PC-9 (cell line): ENCODE measurements around the gene CHD5. TPM values are rescaled to one million over a fixed set of nuclear protein-coding genes. Genes with fewer than 3 reads are reported as not detected.

Experiments
- BruUV-seq: library from RNA; stranded (reverse); fragments of 400-500 nt; replicated peaks from 2 replicates; lab custom pipeline; 2021; lab: Mats Ljungman, UMichigan
- CTCF ChIA-PET: fragments of 300-600 bp; sonication (Branson Sonifier 250); formaldehyde crosslinking; loops from one replicate; lab custom pipeline; 2022; ENCODE audit warnings: antibody characterized with exemption; lab: Charles Lee
- POLR2A ChIA-PET: fragments of 300-600 bp; sonication (Branson Sonifier 250); formaldehyde crosslinking; loops from one replicate; lab custom pipeline; 2022; ENCODE audit warnings: antibody characterized with exemption; ENCODE audit not compliant: unreplicated experiment; lab: Charles Lee
- DNase-seq, 2 experiments: peaks; one replicate each; pipeline versions ENCODE4 v3.0.0 to v3.0.0-alpha.2; 2015 to 2022; ENCODE audit warnings: mixed read lengths in 1 of 2
- H2AFZ ChIP-seq: fragments of 200-600 bp; sonication (generic); 2 replicates; pipeline ENCODE4 v1.8.1; 2017; ENCODE audit warnings: antibody characterized with exemption
- H3F3A ChIP-seq: fragments of 200-600 bp; sonication (generic); 2 replicates; pipeline ENCODE4 v1.8.1; 2017; ENCODE audit warnings: antibody characterized with exemption, mild to moderate bottlenecking, low read depth; ENCODE audit not compliant: insufficient read depth
- H3K27ac ChIP-seq: fragments of 200-600 bp; sonication (generic); 2 replicates; pipeline ENCODE4 v1.6.1; 2016; ENCODE audit warnings: mixed run types
- H3K27me3 ChIP-seq: fragments of 200-600 bp; sonication (generic); 2 replicates; pipeline ENCODE4 v1.6.1; 2016; ENCODE audit warnings: low read depth, mixed run types; ENCODE audit not compliant: insufficient read depth
- H3K36me3 ChIP-seq: fragments of 200-600 bp; sonication (generic); 2 replicates; pipeline ENCODE4 v1.6.1; 2016; ENCODE audit warnings: low read depth, mixed run types
- H3K4me1 ChIP-seq: fragments of 200-600 bp; sonication (generic); replicated peaks from 2 replicates; pipeline ENCODE4 v1.6.1; 2016; ENCODE audit warnings: mixed run types; ENCODE audit not compliant: insufficient read depth
- H3K4me2 ChIP-seq: fragments of 200-600 bp; sonication (generic); 2 replicates; pipeline ENCODE4 v1.6.1; 2017; ENCODE audit warnings: mixed run types
- H3K4me3 ChIP-seq: fragments of 200-600 bp; sonication (generic); 2 replicates; pipeline ENCODE4 v1.6.1; 2016; ENCODE audit warnings: mixed run types
- H3K79me2 ChIP-seq: fragments of 200-600 bp; sonication (generic); 2 replicates; pipeline ENCODE4 v1.6.1; 2017; ENCODE audit warnings: low read depth, mixed run types
- H3K9me2 ChIP-seq: fragments of 200-600 bp; sonication (generic); 2 replicates; pipeline ENCODE4 v1.8.1; 2017; ENCODE audit warnings: mild to moderate bottlenecking; ENCODE audit not compliant: insufficient read depth
- H3K9me3 ChIP-seq: fragments of 200-600 bp; sonication (generic); 2 replicates; pipeline ENCODE4 v1.8.1; 2016; ENCODE audit warnings: low read depth; ENCODE audit not compliant: insufficient read depth
- H4K20me1 ChIP-seq: fragments of 200-600 bp; sonication (generic); 2 replicates; pipeline ENCODE4 v1.8.1; 2017; ENCODE audit not compliant: insufficient read depth
- CTCF ChIP-seq: fragments of 200-600 bp; sonication (generic); conservative IDR thresholded peaks from 2 replicates; pipeline ENCODE4 v1.6.1; 2017; ENCODE audit warnings: mixed run types, antibody characterized with exemption, mild to moderate bottlenecking, moderate library complexity
- EZH2 ChIP-seq: fragments of 200-600 bp; sonication (generic); IDR thresholded peaks from 2 replicates; pipeline ENCODE4 v1.8.0; 2017; ENCODE audit warnings: antibody characterized with exemption, low read depth
- intact Hi-C: fragments of 100-400 bp; cut with micrococcal nuclease; formaldehyde crosslinking; loops from one replicate; pipeline ENCODE4 v1.10.0; 2022; ENCODE audit not compliant: unreplicated experiment
- total RNA-seq: library from RNA; stranded (reverse); gene quantifications from 2 replicates; pipeline ENCODE4 v1.2.3, GENCODE V29; 2021

CHD5 gene
- total RNA-seq, 1 experiment from 2014 or later: 0.50 TPM

GRCh38 chr1:6198646-6199297 lies 18.7 kb upstream of the CHD5 start:
- peak overlapping the region; percentile 66 for H3K27ac ChIP-seq
- peak overlapping the region; percentile 90 for H3K4me3 ChIP-seq
- TF ChIP-seq EZH2: no peak
- TF ChIP-seq CTCF: no peak
- BruUV-seq: TSS peak; percentile 38
- POLR2A ChIA-PET: no interaction called here
- CTCF ChIA-PET: interaction anchor here (1.6 kb wide), 1 partner anchor 15 kb away, joined by 3 read pairs; no protein-coding TSS in a partner anchor
- peaks cover 18% of the 10 kb centered on the region for H3K4me1 ChIP-seq
- H3K27me3 ChIP-seq: no peaks in the 10 kb centered on the region
- no peaks in the 10 kb centered on the region for H3K9me2 ChIP-seq
- H3K9me3 ChIP-seq: no peaks in the 10 kb centered on the region
- peaks cover 30% of the 10 kb centered on the region; the same call in 1 of the 2 replicates for H4K20me1 ChIP-seq
- DNase-seq: no peak
- peak overlapping the region; percentile 76; the same call in 1 of the 2 replicates for H2AFZ ChIP-seq
- H3K36me3 ChIP-seq: peaks cover 14% of the 10 kb centered on the region
- peaks cover 59% of the 10 kb centered on the region for H3K79me2 ChIP-seq
- H3K4me2 ChIP-seq: peak overlapping the region; percentile 96
- intact Hi-C loops: no loop called here
- peaks cover 11% of the 10 kb centered on the region for H3F3A ChIP-seq

- DNase-seq: no peak
- H3F3A ChIP-seq: peaks cover 11% of the 10 kb centered on the region
- peaks cover 14% of the 10 kb centered on the region for H3K36me3 ChIP-seq
- no TSS peak for BruUV-seq
- POLR2A ChIA-PET: no interaction called here
- CTCF ChIA-PET: interaction anchor here (1.6 kb wide), 1 partner anchor 14 kb away, joined by 3 read pairs; no protein-coding TSS in a partner anchor
- no peak overlapping the region for H2AFZ ChIP-seq
- no peak for TF ChIP-seq EZH2
- no peak for TF ChIP-seq CTCF
- H4K20me1 ChIP-seq: peaks cover 35% of the 10 kb centered on the region; the same call in 1 of the 2 replicates
- peaks cover 18% of the 10 kb centered on the region for H3K4me1 ChIP-seq
- no peaks in the 10 kb centered on the region for H3K9me2 ChIP-seq
- H3K79me2 ChIP-seq: peaks cover 65% of the 10 kb centered on the region
- H3K9me3 ChIP-seq: no peaks in the 10 kb centered on the region
- H3K27ac ChIP-seq: peak overlapping the region; percentile 66
- H3K4me2 ChIP-seq: peak overlapping the region; percentile 96
- H3K4me3 ChIP-seq: peak overlapping the region; percentile 90
- intact Hi-C loops: no loop called here
- no peaks in the 10 kb centered on the region for H3K27me3 ChIP-seq
These were observed 17.8 kb upstream of the CHD5 start for GRCh38 chr1:6197746-6198427.

- H3K36me3 ChIP-seq: peaks cover 14% of the 10 kb centered on the region
These were observed 11.8 kb upstream of the CHD5 start for GRCh38 chr1:6191968-6192367.

More at GRCh38 chr1:6191968-6192367, 11.8 kb upstream of the CHD5 start:
- TF ChIP-seq CTCF (no peak), EZH2 (no peak)
- Histone ChIP-seq H4K20me1 (peaks cover 66% of the 10 kb centered on the region), H3K27ac (no peak overlapping the region), H3K4me3 (no peak overlapping the region), H3K4me1 (0 out of 2 replicates have a peak, but pooled peaks cover under 1% of the 10 kb centered on the region), H3F3A (peaks cover 20% of the 10 kb centered on the region), H3K9me3 (no peaks in the 10 kb centered on the region), H3K4me2 (no peak overlapping the region), H3K79me2 (peaks cover 52% of the 10 kb centered on the region), H3K27me3 (no peaks in the 10 kb centered on the region), H3K9me2 (no peaks in the 10 kb centered on the region), H2AFZ (no peak overlapping the region)
- intact Hi-C loops: no loop called here
- DNase-seq: no peak
- POLR2A ChIA-PET: interaction anchor here (0.6 to 0.7 kb wide), 2 partner anchors 48 to 156 kb away, joined by 3 to 4 read pairs; no protein-coding TSS in a partner anchor
- no TSS peak for BruUV-seq
- CTCF ChIA-PET: no interaction called here
